Fibroblast of lung (primary cell): ENCODE data around the gene RPL10.

Experiments
- EZH2 ChIP-seq: IDR thresholded peaks from 2 replicates; pipeline ENCODE4 v1.5.1; 2012; ENCODE audit warnings: low read length, control low read depth, mild to moderate bottlenecking; ENCODE audit errors: missing control alignments
- TF ChIP-seq, protein P1 (sequence below), 2 donors: IDR thresholded peaks in 1 of 2; conservative IDR thresholded peaks in 1 of 2; 1 replicate in 1 of 2; 2 replicates in 1 of 2; pipeline ENCODE4 v1.5.1; 2011 to 2012; ENCODE audit warnings: low read length in 2 of 2, control low read depth in 1 of 2, inconsistent platforms in 1 of 2, low read depth in 1 of 2, mild to moderate bottlenecking in 1 of 2

DNA sequence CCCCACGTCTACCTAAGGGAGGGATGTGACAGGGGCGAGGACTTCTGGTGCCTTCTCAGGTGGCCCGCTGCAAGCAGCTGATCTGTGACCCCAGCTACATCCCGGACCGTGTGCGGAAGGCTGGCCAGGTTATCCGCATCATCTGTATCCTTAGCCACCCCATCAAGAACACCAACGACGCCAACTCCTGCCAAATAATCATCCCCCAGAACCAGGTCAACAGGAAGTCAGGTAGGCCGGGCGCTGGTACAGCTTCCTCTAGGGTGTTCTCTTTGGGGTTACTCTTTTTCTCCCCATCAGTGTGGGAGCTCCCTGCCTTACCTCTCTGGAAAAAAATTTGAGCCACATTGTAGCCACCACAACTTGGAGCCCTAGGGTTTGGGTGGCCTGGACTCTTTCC is 43.4 kb downstream of the RPL10 start:
- TF ChIP-seq, protein P1, sequence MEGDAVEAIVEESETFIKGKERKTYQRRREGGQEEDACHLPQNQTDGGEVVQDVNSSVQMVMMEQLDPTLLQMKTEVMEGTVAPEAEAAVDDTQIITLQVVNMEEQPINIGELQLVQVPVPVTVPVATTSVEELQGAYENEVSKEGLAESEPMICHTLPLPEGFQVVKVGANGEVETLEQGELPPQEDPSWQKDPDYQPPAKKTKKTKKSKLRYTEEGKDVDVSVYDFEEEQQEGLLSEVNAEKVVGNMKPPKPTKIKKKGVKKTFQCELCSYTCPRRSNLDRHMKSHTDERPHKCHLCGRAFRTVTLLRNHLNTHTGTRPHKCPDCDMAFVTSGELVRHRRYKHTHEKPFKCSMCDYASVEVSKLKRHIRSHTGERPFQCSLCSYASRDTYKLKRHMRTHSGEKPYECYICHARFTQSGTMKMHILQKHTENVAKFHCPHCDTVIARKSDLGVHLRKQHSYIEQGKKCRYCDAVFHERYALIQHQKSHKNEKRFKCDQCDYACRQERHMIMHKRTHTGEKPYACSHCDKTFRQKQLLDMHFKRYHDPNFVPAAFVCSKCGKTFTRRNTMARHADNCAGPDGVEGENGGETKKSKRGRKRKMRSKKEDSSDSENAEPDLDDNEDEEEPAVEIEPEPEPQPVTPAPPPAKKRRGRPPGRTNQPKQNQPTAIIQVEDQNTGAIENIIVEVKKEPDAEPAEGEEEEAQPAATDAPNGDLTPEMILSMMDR (conservative IDR thresholded peaks at IDR 0.05 in 1 of 2, IDR thresholded peaks at IDR 0.05 in 1 of 2; ENCODE audit: low read depth in 1 of 2, low read length in 2 of 2), result no peak
- no peak for TF ChIP-seq EZH2
